Cardiac fibroblast (primary cell): ENCODE measurements around the gene NLRX1.

ENCODE experiments used
- DNase-seq, 2 donors: peaks; one replicate each; pipeline versions ENCODE4 v3.0.0 to v3.0.0-alpha.2; 2010; ENCODE audit warnings: low read depth in 2 of 2
- H3K4me3 ChIP-seq, 2 donors: replicated peaks in 1 of 2; 1 replicate in 1 of 2; 2 replicates in 1 of 2; pipeline ENCODE4 v1.5.1; 2011; ENCODE audit warnings: low read depth in 2 of 2, low read length in 2 of 2, mild to moderate bottlenecking in 2 of 2, moderate library complexity in 1 of 2
- CTCF ChIP-seq: IDR thresholded peaks from one replicate; pipeline ENCODE4 v1.5.1; 2011; ENCODE audit warnings: low read depth, mild to moderate bottlenecking, low read length, inconsistent platforms

Gene NLRX1

GRCh38 chr11:119192111-119192510 lies 23.6 kb downstream of the NLRX1 start:
- DNase-seq, result peak; percentile 21 to 54
- no peak for TF ChIP-seq CTCF
- H3K4me3 ChIP-seq, result no peak overlapping the region

- DNase-seq, result no peak
- TF ChIP-seq CTCF, result no peak
- no peak overlapping the region for H3K4me3 ChIP-seq
Observed at GRCh38 chr11:119193001-119193400, 24.5 kb downstream of the NLRX1 start.

GRCh38 chr11:119193626-119194025 lies 25.1 kb downstream of the NLRX1 start:
- no peak for TF ChIP-seq CTCF
- H3K4me3 ChIP-seq, result no peak overlapping the region
- no peak for DNase-seq

GRCh38 chr11:119194811-119195440 lies 26.4 kb downstream of the NLRX1 start:
- H3K4me3 ChIP-seq, result no peak overlapping the region
- TF ChIP-seq CTCF, result no peak
- no peak for DNase-seq

- peak; percentile 62 to 75 for DNase-seq
- no peak for TF ChIP-seq CTCF
Observed at GRCh38 chr11:119195680-119196079, 27.2 kb downstream of the NLRX1 start.

GRCh38 chr11:119196833-119197483 lies 28.4 kb downstream of the NLRX1 start:
- H3K4me3 ChIP-seq, result no peak overlapping the region
- DNase-seq, result peak; percentile 91 to 94
- peak; percentile 73 for TF ChIP-seq CTCF

More at GRCh38 chr11:119195680-119196079, 27.2 kb downstream of the NLRX1 start:
- no peak overlapping the region for H3K4me3 ChIP-seq
